ENCODE results near the gene ZNF597. TPM values are rescaled to one million over a fixed set of nuclear protein-coding genes. Genes with fewer than 3 reads are reported as not detected.
A peak's percentile ranks its signal among the peaks of the same experiment; 100 is the strongest.

Gene ZNF597
- total and polyA plus RNA-seq, 10 of the 15 experiments (the other 5 are each of a cell fraction or from before 2014, with no cell fraction given), result 0.80 to 2.8 (median 2.0) TPM

DNA sequence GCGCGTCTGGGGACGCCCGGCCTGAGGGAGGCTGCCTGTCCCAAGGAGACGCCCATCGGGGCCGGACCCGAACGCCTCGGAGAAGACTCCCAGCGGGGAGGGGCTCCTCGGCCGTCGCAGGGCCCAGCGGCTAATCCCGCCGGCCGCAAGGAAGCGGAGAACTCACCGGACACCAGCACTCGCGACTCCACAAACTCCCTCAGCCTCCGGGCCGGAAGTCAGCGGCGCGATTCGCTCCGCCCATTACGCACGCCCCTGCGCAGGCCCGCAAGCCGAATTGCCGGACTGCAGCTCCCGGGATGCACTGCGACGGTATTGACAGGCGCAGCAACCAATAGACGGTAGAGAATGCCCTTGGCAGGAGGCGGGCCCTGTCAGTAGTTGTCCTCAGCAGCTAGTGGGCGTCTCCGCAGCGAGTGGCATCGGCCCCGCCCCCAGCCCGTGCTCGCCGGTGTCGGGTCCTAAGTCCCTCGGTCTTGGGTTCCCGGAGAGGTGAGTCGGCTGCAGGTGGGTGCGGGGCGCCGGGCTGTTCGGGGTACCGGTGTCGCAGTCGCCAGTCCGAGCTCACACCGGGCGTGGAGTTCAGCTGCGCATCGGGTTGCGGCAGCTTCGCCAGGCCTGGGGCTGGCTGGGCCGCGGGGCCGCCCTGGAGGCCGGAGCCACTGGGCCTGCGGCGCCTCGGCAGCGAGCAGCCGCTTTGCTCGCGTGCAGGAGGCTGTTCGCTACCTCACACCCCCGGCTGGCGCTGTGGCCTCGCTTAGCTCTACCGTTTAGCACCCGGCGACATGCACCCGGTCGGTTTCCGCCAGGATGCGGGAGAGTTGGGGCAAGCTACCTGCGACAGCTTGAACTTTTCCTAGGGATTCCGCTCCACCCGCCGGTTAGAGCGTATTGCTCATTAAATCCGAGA, 42.3 kb downstream of the ZNF597 start, which contains the start of the genes ZNF174 and ZSCAN32 (continued):
- TF ChIP-seq, protein P1, sequence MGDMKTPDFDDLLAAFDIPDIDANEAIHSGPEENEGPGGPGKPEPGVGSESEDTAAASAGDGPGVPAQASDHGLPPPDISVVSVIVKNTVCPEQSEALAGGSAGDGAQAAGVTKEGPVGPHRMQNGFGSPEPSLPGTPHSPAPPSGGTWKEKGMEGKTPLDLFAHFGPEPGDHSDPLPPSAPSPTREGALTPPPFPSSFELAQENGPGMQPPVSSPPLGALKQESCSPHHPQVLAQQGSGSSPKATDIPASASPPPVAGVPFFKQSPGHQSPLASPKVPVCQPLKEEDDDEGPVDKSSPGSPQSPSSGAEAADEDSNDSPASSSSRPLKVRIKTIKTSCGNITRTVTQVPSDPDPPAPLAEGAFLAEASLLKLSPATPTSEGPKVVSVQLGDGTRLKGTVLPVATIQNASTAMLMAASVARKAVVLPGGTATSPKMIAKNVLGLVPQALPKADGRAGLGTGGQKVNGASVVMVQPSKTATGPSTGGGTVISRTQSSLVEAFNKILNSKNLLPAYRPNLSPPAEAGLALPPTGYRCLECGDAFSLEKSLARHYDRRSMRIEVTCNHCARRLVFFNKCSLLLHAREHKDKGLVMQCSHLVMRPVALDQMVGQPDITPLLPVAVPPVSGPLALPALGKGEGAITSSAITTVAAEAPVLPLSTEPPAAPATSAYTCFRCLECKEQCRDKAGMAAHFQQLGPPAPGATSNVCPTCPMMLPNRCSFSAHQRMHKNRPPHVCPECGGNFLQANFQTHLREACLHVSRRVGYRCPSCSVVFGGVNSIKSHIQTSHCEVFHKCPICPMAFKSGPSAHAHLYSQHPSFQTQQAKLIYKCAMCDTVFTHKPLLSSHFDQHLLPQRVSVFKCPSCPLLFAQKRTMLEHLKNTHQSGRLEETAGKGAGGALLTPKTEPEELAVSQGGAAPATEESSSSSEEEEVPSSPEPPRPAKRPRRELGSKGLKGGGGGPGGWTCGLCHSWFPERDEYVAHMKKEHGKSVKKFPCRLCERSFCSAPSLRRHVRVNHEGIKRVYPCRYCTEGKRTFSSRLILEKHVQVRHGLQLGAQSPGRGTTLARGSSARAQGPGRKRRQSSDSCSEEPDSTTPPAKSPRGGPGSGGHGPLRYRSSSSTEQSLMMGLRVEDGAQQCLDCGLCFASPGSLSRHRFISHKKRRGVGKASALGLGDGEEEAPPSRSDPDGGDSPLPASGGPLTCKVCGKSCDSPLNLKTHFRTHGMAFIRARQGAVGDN (IDR thresholded peaks at IDR 0.05), result peak; percentile 66
- TF ChIP-seq BHLHE40 (IDR thresholded peaks at IDR 0.05; ENCODE audit: borderline replicate concordance in 1 of 2, low read depth in 2 of 2, low read length in 1 of 2) (peak; percentile 88 to 96), CREM (IDR thresholded peaks at IDR 0.05; ENCODE audit: low read depth) (peak; percentile 86; the same call in 1 of the 2 replicates), LARP7 (IDR thresholded peaks at IDR 0.05) (peak; percentile 96), NBN (IDR thresholded peaks at IDR 0.05) (peak; percentile 28; the same call in 1 of the 2 replicates), MXI1 (IDR thresholded peaks at IDR 0.05; ENCODE audit: low read depth, low read length) (peak; percentile 26; the same call in 1 of the 2 replicates), NFYB (IDR thresholded peaks at IDR 0.05; ENCODE audit: insufficient read depth, low read depth, low read length) (peak; percentile 89), BACH1 (IDR thresholded peaks at IDR 0.05; ENCODE audit: borderline replicate concordance) (peak; percentile 77), ELK1 (IDR thresholded peaks at IDR 0.05; ENCODE audit: low read depth, low read length) (peak; percentile 85), IKZF1 (conservative IDR thresholded peaks at IDR 0.05) (peak; percentile 98), FOXM1 (IDR thresholded peaks at IDR 0.05; ENCODE audit: low read depth, low read length) (no peak)
- TF ChIP-seq, protein P2, sequence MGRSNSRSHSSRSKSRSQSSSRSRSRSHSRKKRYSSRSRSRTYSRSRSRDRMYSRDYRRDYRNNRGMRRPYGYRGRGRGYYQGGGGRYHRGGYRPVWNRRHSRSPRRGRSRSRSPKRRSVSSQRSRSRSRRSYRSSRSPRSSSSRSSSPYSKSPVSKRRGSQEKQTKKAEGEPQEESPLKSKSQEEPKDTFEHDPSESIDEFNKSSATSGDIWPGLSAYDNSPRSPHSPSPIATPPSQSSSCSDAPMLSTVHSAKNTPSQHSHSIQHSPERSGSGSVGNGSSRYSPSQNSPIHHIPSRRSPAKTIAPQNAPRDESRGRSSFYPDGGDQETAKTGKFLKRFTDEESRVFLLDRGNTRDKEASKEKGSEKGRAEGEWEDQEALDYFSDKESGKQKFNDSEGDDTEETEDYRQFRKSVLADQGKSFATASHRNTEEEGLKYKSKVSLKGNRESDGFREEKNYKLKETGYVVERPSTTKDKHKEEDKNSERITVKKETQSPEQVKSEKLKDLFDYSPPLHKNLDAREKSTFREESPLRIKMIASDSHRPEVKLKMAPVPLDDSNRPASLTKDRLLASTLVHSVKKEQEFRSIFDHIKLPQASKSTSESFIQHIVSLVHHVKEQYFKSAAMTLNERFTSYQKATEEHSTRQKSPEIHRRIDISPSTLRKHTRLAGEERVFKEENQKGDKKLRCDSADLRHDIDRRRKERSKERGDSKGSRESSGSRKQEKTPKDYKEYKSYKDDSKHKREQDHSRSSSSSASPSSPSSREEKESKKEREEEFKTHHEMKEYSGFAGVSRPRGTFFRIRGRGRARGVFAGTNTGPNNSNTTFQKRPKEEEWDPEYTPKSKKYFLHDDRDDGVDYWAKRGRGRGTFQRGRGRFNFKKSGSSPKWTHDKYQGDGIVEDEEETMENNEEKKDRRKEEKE (IDR thresholded peaks at IDR 0.05), result no peak
- TF ChIP-seq, protein P3, sequence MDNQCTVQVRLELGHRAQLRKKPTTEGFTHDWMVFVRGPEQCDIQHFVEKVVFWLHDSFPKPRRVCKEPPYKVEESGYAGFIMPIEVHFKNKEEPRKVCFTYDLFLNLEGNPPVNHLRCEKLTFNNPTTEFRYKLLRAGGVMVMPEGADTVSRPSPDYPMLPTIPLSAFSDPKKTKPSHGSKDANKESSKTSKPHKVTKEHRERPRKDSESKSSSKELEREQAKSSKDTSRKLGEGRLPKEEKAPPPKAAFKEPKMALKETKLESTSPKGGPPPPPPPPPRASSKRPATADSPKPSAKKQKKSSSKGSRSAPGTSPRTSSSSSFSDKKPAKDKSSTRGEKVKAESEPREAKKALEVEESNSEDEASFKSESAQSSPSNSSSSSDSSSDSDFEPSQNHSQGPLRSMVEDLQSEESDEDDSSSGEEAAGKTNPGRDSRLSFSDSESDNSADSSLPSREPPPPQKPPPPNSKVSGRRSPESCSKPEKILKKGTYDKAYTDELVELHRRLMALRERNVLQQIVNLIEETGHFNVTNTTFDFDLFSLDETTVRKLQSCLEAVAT (IDR thresholded peaks at IDR 0.05), result peak; percentile 55; the same call in 1 of the 2 replicates
- TF ChIP-seq, protein P4, sequence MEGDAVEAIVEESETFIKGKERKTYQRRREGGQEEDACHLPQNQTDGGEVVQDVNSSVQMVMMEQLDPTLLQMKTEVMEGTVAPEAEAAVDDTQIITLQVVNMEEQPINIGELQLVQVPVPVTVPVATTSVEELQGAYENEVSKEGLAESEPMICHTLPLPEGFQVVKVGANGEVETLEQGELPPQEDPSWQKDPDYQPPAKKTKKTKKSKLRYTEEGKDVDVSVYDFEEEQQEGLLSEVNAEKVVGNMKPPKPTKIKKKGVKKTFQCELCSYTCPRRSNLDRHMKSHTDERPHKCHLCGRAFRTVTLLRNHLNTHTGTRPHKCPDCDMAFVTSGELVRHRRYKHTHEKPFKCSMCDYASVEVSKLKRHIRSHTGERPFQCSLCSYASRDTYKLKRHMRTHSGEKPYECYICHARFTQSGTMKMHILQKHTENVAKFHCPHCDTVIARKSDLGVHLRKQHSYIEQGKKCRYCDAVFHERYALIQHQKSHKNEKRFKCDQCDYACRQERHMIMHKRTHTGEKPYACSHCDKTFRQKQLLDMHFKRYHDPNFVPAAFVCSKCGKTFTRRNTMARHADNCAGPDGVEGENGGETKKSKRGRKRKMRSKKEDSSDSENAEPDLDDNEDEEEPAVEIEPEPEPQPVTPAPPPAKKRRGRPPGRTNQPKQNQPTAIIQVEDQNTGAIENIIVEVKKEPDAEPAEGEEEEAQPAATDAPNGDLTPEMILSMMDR (IDR thresholded peaks at IDR 0.05 in 2 of 3, conservative IDR thresholded peaks at IDR 0.05 in 1 of 3; ENCODE audit: control insufficient read depth in 2 of 3, extremely low read depth in 1 of 3, insufficient read depth in 1 of 3, low read depth in 3 of 3, low read length in 3 of 3), result no peak
